Glomerular endothelial cell (primary cell): Measurements from ENCODE around the gene CCDC150. TPM values are rescaled to one million over a fixed set of nuclear protein-coding genes. Genes with fewer than 3 reads are reported as not detected.

Experiments used
- DNase-seq: peaks from one replicate; pipeline ENCODE4 v3.0.0-alpha.2; 2011; ENCODE audit warnings: low read depth, low spot score; ENCODE audit errors: extremely low read depth
- total RNA-seq: library from RNA; depleted of rRNA; stranded (reverse); fragments of >200 nt; gene quantifications from 2 replicates; pipeline ENCODE4 v1.2.3, GENCODE V29; 2015

The CCDC150 gene
- total RNA-seq, 1 donor from 2014 or later: 3.8 TPM

DNA sequence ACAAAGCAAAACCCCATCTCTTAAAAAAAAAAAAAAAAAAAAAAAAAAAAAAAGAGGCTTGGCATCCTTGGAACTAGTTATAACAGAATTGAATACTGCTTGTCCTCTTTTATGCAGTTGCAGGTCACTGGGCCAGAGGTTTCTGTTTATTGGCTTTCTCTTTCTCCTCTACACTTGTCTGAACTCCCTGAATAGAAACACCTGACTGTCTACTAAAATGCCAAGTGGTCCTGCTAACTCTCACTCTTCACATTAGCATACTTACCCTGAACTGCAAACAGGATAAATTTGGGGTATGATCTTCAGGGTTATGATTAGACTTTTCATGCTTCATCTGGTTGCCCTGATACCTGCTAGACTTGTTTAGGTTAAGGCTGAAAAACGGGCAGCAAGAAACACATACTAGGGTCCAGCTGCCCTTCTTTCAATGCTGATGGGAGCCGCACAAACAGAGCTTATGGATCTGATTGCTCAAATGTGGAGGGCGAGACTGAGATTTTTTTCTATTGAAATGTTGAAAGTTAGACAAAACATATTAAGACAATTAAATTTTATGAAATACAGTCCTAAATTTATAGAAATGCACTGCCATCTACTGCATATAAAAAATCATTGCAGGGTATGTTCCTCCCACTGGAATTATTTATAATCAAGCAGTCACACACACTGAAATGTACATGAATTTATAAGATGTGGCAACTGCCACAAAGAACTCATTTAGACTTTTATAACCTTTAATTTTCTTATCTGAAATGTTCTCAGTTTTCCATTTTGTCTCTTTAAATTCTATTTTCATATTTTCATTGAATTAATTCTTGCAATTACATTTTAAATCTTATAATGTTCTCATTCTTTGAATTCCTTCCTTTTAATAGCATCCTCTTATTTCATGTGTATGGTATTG lies 119.2 kb downstream of the CCDC150 start:
- DNase-seq: no peak

DNA sequence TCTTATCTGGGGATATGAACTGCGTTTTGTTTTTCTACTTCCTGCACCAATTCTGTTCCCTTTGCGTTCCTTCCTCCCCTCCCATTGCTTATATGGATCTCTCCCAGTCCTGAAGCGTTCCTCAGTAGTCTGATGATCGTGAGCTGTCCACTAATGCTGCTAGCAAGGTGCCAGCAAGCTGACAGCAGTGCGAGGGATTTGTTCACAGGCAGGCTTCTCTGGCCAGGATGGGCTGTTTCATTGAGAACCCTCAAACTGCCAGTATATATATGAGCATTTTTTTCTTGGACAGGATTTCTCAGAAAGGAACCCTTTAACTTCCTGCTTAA lies 119.8 kb downstream of the CCDC150 start:
- DNase-seq: no peak

DNA sequence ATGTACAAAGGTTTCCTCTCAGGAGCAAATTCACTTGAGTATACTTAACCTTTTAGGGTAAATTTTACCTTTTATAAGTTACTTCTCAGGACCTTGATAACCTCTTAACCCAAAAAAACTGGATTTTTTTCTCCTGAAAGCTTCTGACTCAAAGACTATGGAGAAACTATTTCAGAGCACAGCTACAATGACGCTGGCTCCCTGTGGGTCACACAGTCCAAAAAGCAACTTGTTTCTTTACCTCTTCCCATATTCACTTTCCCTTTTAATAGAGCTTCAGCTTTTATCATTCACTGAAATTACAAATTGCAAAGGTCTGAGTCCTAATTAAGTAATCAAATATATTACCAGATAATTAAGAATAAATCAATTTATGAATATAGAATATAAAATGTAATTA lies 127.6 kb downstream of the CCDC150 start:
- no peak for DNase-seq

Other genes with a start within 250 kb of the CCDC150 start
- 71.9 and 95.6 TPM in 2 replicates for gene HECW2, start 46.2 kb upstream of the CCDC150 start, total RNA-seq
- gene GTF3C3, start 160.0 kb downstream of the CCDC150 start, total RNA-seq: 26.2 and 29.2 TPM in 2 replicates
- gene C2orf66, start 169.6 kb downstream of the CCDC150 start, total RNA-seq: 0.39 and 1.1 TPM in 2 replicates